Gastrocnemius medialis (tissue), 4 donors: ENCODE results near the gene BRIP1.

Experiments
- POLR2A ChIP-seq, 2 donors: fragments of 450-650 bp; IDR thresholded peaks; one replicate each; pipeline ENCODE4 v1.6.1; 2017; ENCODE audit warnings: antibody characterized with exemption in 2 of 2, mild to moderate bottlenecking in 2 of 2, moderate library complexity in 2 of 2
- TF ChIP-seq, protein P1 (sequence below), 5 experiments: fragments of 450-650 bp in 3 of 5; fragments of 200-600 bp in 2 of 5; sonication (generic) in 2 of 5; IDR thresholded peaks in 4 of 5; conservative IDR thresholded peaks in 1 of 5; 1 replicate in 4 of 5; 2 replicates in 1 of 5; pipeline ENCODE4 v1.5.1; 2016 to 2019; ENCODE audit warnings: antibody characterized with exemption in 5 of 5, mild to moderate bottlenecking in 3 of 5, moderate library complexity in 3 of 5

DNA sequence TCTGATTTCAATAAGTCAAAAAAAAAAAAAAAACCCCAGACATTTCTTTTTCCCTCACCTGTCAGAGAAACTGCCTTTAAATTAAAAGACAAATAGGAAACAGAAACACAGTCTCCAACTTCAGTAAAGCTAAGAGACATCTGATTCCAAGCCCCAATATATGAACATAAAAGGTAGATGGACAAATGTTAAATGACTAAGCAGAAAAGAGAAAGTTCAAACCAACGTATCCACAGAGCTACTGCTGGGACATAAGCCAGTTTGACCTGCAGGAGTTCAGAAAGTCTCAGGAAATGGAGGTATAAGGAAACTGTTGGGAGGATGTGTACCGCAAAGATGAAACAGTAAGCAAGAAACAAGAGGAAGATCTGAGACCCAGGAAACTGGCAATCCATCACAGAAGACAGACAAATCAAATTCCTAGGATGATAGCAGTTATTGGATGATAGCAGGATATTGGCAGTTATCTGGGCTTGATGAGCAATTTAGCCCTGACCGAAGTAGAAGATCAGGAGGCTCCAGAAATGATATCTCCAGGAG is 135.0 kb downstream of the BRIP1 start:
- TF ChIP-seq, protein P1, sequence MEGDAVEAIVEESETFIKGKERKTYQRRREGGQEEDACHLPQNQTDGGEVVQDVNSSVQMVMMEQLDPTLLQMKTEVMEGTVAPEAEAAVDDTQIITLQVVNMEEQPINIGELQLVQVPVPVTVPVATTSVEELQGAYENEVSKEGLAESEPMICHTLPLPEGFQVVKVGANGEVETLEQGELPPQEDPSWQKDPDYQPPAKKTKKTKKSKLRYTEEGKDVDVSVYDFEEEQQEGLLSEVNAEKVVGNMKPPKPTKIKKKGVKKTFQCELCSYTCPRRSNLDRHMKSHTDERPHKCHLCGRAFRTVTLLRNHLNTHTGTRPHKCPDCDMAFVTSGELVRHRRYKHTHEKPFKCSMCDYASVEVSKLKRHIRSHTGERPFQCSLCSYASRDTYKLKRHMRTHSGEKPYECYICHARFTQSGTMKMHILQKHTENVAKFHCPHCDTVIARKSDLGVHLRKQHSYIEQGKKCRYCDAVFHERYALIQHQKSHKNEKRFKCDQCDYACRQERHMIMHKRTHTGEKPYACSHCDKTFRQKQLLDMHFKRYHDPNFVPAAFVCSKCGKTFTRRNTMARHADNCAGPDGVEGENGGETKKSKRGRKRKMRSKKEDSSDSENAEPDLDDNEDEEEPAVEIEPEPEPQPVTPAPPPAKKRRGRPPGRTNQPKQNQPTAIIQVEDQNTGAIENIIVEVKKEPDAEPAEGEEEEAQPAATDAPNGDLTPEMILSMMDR (IDR thresholded peaks at IDR 0.05 in 4 of 5, conservative IDR thresholded peaks at IDR 0.05 in 1 of 5): no peak
- TF ChIP-seq POLR2A (IDR thresholded peaks at IDR 0.05): no peak
